NB4 (cell line): Measurements from ENCODE around the gene NDUFAF8.
A peak's percentile ranks its signal among the peaks of the same experiment; 100 is the strongest.

Source experiments
- POLR2A ChIP-seq: IDR thresholded peaks from 2 replicates; pipeline ENCODE4 v1.6.1; 2011; ENCODE audit warnings: mild to moderate bottlenecking; ENCODE audit not compliant: insufficient read length; ENCODE audit errors: extremely low read depth
- TF ChIP-seq, protein P1 (sequence below): IDR thresholded peaks from 2 replicates; pipeline ENCODE4 v1.6.1; 2011; ENCODE audit warnings: low read depth, low read length
- TF ChIP-seq, protein P2 (sequence below): IDR thresholded peaks from one replicate; pipeline ENCODE4 v1.5.1; 2012; ENCODE audit warnings: low read depth, low read length

DNA sequence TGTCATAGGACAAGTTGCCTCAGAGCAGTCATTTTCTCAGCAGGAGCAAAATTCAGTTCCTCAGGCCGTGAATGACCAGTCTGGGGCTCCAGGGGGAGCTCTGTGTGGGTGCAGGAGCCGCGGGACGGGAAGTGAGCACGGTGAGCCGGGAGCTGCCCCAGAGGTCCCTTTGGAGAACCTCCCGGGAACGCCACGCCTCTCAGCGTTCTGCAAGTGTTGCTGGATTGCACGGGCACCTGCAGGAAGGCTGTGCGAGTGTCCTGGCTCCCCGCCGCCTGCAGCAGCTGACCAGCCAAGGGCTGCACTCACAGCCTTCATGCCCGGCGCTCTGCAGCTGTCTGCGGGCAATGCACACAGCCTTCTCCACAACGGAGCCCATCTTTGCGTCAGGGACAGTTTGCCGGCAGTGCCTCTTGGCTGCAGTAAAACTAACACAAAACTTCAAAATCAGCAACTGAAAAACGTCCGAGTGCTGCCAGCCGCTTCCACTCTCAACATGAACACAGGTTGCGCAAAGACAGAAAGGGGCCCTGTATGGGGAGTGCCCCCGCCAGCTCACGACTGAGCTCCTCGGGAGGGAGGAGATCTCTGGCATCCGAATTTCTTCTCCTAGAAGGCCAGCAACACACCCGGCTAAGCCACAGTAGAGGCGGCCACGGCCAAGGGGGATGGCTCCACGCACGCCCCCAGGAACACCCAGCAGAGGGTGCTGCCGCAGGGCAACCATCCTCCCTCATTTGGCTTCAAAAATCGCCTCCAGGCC is 16.0 kb downstream of the NDUFAF8 start:
- TF ChIP-seq, protein P1, sequence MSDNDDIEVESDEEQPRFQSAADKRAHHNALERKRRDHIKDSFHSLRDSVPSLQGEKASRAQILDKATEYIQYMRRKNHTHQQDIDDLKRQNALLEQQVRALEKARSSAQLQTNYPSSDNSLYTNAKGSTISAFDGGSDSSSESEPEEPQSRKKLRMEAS = peak; percentile 37; the same call in 1 of the 2 replicates
- peak; percentile 15 for TF ChIP-seq POLR2A
- TF ChIP-seq, protein P2, sequence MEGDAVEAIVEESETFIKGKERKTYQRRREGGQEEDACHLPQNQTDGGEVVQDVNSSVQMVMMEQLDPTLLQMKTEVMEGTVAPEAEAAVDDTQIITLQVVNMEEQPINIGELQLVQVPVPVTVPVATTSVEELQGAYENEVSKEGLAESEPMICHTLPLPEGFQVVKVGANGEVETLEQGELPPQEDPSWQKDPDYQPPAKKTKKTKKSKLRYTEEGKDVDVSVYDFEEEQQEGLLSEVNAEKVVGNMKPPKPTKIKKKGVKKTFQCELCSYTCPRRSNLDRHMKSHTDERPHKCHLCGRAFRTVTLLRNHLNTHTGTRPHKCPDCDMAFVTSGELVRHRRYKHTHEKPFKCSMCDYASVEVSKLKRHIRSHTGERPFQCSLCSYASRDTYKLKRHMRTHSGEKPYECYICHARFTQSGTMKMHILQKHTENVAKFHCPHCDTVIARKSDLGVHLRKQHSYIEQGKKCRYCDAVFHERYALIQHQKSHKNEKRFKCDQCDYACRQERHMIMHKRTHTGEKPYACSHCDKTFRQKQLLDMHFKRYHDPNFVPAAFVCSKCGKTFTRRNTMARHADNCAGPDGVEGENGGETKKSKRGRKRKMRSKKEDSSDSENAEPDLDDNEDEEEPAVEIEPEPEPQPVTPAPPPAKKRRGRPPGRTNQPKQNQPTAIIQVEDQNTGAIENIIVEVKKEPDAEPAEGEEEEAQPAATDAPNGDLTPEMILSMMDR = peak; percentile 73
